ENCODE data around the gene COPS3. TPM values are rescaled to one million over a fixed set of nuclear protein-coding genes. Genes with fewer than 3 reads are reported as not detected.

The COPS3 gene
- total RNA-seq, 1 experiment from 2014 or later: 50.7 TPM

DNA sequence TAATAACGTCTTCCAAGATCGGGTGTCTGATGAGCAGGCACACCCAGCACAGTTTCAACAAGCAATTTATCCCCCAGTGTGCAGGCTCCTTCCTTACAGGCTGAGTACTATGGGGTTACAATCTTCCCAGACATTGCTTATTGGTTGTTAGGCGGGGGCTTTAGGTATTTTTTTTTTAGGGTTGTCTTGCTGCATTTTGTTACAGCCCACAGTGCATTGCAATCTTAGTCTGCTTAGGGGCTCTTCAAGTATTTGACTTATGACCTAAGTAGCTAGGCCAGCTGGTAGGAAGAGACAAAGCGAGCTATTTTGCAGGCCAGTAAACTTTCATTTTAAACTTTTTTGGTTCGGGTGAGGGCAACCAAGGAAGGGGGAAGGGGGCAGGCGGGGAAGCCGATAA, 80.7 kb downstream of the COPS3 start:
- CTCF ChIA-PET: no interaction called here
- intact Hi-C loops (cut with micrococcal nuclease; ENCODE audit: unreplicated experiment): no loop called here
- Mint-ChIP-seq H3K4me3 (ENCODE audit: low read depth, unreplicated experiment) (no peak overlapping the region), H3K36me3 (ENCODE audit: insufficient read depth, unreplicated experiment) (peaks cover 20% of the 10 kb centered on the region), H3K27ac (ENCODE audit: unreplicated experiment) (no peak overlapping the region), H3K4me1 (ENCODE audit: low read depth, unreplicated experiment) (no peaks in the 10 kb centered on the region), H3K9me3 (ENCODE audit: low read depth, unreplicated experiment) (no peaks in the 10 kb centered on the region), H3K27me3 (ENCODE audit: unreplicated experiment) (no peaks in the 10 kb centered on the region)
- BruUV-seq (replicated peaks): no TSS peak
- no peak for DNase-seq
- TF ChIP-seq, protein P1, sequence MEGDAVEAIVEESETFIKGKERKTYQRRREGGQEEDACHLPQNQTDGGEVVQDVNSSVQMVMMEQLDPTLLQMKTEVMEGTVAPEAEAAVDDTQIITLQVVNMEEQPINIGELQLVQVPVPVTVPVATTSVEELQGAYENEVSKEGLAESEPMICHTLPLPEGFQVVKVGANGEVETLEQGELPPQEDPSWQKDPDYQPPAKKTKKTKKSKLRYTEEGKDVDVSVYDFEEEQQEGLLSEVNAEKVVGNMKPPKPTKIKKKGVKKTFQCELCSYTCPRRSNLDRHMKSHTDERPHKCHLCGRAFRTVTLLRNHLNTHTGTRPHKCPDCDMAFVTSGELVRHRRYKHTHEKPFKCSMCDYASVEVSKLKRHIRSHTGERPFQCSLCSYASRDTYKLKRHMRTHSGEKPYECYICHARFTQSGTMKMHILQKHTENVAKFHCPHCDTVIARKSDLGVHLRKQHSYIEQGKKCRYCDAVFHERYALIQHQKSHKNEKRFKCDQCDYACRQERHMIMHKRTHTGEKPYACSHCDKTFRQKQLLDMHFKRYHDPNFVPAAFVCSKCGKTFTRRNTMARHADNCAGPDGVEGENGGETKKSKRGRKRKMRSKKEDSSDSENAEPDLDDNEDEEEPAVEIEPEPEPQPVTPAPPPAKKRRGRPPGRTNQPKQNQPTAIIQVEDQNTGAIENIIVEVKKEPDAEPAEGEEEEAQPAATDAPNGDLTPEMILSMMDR (IDR thresholded peaks at IDR 0.05; ENCODE audit: unreplicated experiment): no peak

DNA sequence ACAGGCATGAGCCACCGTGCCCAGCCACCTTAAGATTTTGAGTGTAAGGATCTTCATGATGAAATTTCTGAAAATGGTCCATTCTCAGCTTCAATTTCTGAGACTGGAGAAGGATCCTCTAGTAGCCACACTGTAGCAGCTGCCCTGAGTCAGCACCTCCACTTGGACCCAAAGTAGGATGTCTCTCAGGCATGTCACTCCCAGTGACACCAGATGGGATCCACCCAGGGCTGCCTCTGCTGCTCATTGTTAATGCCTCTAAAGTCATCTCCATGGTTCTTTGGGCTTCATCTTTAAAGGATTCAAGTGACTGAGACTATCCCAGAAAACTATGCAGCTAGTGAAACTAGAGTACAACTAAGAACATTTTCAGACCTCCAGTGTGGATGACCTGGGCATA, 82.8 kb downstream of the COPS3 start:
- intact Hi-C loops (cut with micrococcal nuclease; ENCODE audit: unreplicated experiment): no loop called here
- H3K4me3 Mint-ChIP-seq (ENCODE audit: low read depth, unreplicated experiment): no peak overlapping the region
- BruUV-seq (replicated peaks): no TSS peak
- H3K27ac Mint-ChIP-seq (ENCODE audit: unreplicated experiment): no peak overlapping the region
- CTCF ChIA-PET: no interaction called here
- H3K9me3 Mint-ChIP-seq (ENCODE audit: low read depth, unreplicated experiment): no peaks in the 10 kb centered on the region
- TF ChIP-seq, protein P1 (IDR thresholded peaks at IDR 0.05; ENCODE audit: unreplicated experiment): no peak
- H3K4me1 Mint-ChIP-seq (ENCODE audit: low read depth, unreplicated experiment): no peaks in the 10 kb centered on the region
- H3K36me3 Mint-ChIP-seq (ENCODE audit: insufficient read depth, unreplicated experiment): peaks cover 11% of the 10 kb centered on the region
- no peak for DNase-seq
- H3K27me3 Mint-ChIP-seq (ENCODE audit: unreplicated experiment): no peaks in the 10 kb centered on the region

DNA sequence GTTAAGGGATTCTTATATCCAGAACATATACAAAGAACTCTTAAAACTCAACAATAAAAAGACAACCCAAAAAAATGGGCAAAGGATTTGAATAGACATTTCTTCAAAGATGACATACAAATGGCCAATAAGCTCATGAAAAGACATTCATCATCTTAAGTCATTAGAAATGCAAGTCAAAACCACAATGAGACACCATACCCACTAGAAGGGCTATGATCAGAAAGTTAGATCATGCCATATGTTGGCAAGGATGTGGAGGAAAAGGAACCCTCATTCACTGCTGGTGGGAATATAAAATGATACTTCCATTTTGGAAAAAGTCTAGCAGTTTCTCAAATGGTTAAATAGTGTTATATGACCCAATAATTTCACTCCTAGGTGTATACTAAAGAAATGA, 84.3 kb downstream of the COPS3 start:
- Mint-ChIP-seq H3K27me3 (ENCODE audit: unreplicated experiment) (no peaks in the 10 kb centered on the region), H3K4me3 (ENCODE audit: low read depth, unreplicated experiment) (no peak overlapping the region), H3K36me3 (ENCODE audit: insufficient read depth, unreplicated experiment) (peaks cover 6% of the 10 kb centered on the region), H3K9me3 (ENCODE audit: low read depth, unreplicated experiment) (no peaks in the 10 kb centered on the region), H3K27ac (ENCODE audit: unreplicated experiment) (no peak overlapping the region), H3K4me1 (ENCODE audit: low read depth, unreplicated experiment) (no peaks in the 10 kb centered on the region)
- CTCF ChIA-PET: no interaction called here
- BruUV-seq (replicated peaks): no TSS peak
- DNase-seq: no peak
- TF ChIP-seq, protein P1 (IDR thresholded peaks at IDR 0.05; ENCODE audit: unreplicated experiment): no peak
- intact Hi-C loops (cut with micrococcal nuclease; ENCODE audit: unreplicated experiment): no loop called here

Other genes with a start within 250 kb of the COPS3 start
- gene MPRIP, start 238.8 kb downstream of the COPS3 start, total RNA-seq (2022): 338 and 423 TPM in 2 replicates
- gene PLD6, start 74.9 kb downstream of the COPS3 start, total RNA-seq (2022): 2.9 and 3.0 TPM in 2 replicates
- 35.3 and 38.5 TPM in 2 replicates for gene FLCN, start 44.1 kb downstream of the COPS3 start, total RNA-seq (2022)
- 1.0 and 1.2 TPM in 2 replicates for gene NT5M, start 22.1 kb upstream of the COPS3 start, total RNA-seq (2022)
- 12.3 and 12.7 TPM in 2 replicates for gene MED9, start 195.8 kb upstream of the COPS3 start, total RNA-seq (2022)
- gene RASD1, start 215.1 kb upstream of the COPS3 start, total RNA-seq (2022): not detected in 2 replicates